Stimulated activated CD4-positive, alpha-beta T cell treated with anti-CD3 and anti-CD28 coated beads, Interleukin-15, amount 100 ng/mL, for 48 hours (primary cell): ENCODE measurements around the gene A3GALT2.

Experiments used
- DNase-seq, 2 donors: peaks; one replicate each; pipeline ENCODE4 v3.0.0-alpha.2; 2020; ENCODE audit warnings: low read depth in 2 of 2

Gene A3GALT2

GRCh38 chr1:33350611-33351280 lies 29.8 kb upstream of the A3GALT2 start:
- no peak for DNase-seq

- DNase-seq = peak; percentile 55 to 69
Measured at GRCh38 chr1:33349778-33350610, 29.1 kb upstream of the A3GALT2 start.

- DNase-seq = peak; percentile 18 to 25
Measured at GRCh38 chr1:33349081-33349759, 28.3 kb upstream of the A3GALT2 start.

- peak in 1 of 2 donors; percentile 5 for DNase-seq
Measured at GRCh38 chr1:33348676-33349080, 27.8 kb upstream of the A3GALT2 start.

GRCh38 chr1:33348194-33348593 lies 27.3 kb upstream of the A3GALT2 start:
- no peak for DNase-seq

- no peak for DNase-seq
Measured at GRCh38 chr1:33347650-33347992, 26.7 kb upstream of the A3GALT2 start.

- no peak for DNase-seq
Measured at GRCh38 chr1:33346927-33347649, 26.2 kb upstream of the A3GALT2 start.

- no peak for DNase-seq
Measured at GRCh38 chr1:33346533-33346926, 25.6 kb upstream of the A3GALT2 start.

GRCh38 chr1:33344896-33345560 lies 24.1 kb upstream of the A3GALT2 start:
- DNase-seq = no peak

- no peak for DNase-seq
Measured at GRCh38 chr1:33343539-33343938, 22.6 kb upstream of the A3GALT2 start.

GRCh38 chr1:33342041-33342723 lies 21.3 kb upstream of the A3GALT2 start:
- no peak for DNase-seq

GRCh38 chr1:33341190-33341589 lies 20.3 kb upstream of the A3GALT2 start:
- no peak for DNase-seq

- DNase-seq = no peak
Measured at GRCh38 chr1:33339413-33339812, 18.5 kb upstream of the A3GALT2 start.

GRCh38 chr1:33338440-33339211 lies 17.7 kb upstream of the A3GALT2 start:
- no peak for DNase-seq

GRCh38 chr1:33338048-33338439 lies 17.1 kb upstream of the A3GALT2 start:
- no peak for DNase-seq

- DNase-seq = no peak
Measured at GRCh38 chr1:33337441-33337840, 16.5 kb upstream of the A3GALT2 start.

GRCh38 chr1:33336580-33336979 lies 15.7 kb upstream of the A3GALT2 start:
- DNase-seq = no peak

GRCh38 chr1:33335020-33335419 lies 14.1 kb upstream of the A3GALT2 start:
- no peak for DNase-seq

GRCh38 chr1:33334081-33334552 lies 13.2 kb upstream of the A3GALT2 start:
- DNase-seq = no peak

GRCh38 chr1:33332881-33333280 lies 12.0 kb upstream of the A3GALT2 start:
- DNase-seq = no peak
